Ovary (tissue), 9 donors: ENCODE results near the gene CDC42BPA. TPM values are rescaled to one million over a fixed set of nuclear protein-coding genes. Genes with fewer than 3 reads are reported as not detected.

Experiments used
- DNase-seq, 5 donors: peaks; one replicate each; pipeline ENCODE4 v3.0.0-alpha.2; 2019 to 2020
- H3K27ac ChIP-seq, 2 donors: fragments of 200-600 bp; one replicate each; pipeline versions ENCODE4 v1.5.1 to v1.8.0; 2019 to 2022
- H3K27me3 ChIP-seq: fragments of 200-600 bp; one replicate; pipeline ENCODE4 v1.8.0; 2022
- H3K36me3 ChIP-seq: fragments of 200-600 bp; sonication (generic); one replicate; pipeline ENCODE4 v1.5.1; 2019
- H3K4me1 ChIP-seq: one replicate; pipeline ENCODE4 v1.8.1; 2013; ENCODE audit warnings: mild to moderate bottlenecking, moderate library complexity; ENCODE audit not compliant: insufficient read depth
- H3K4me3 ChIP-seq: fragments of 200-600 bp; sonication (generic); one replicate; pipeline ENCODE4 v1.5.1; 2017
- H3K9me3 ChIP-seq, 2 donors: fragments of 200-600 bp in 1 of 2; sonication (generic) in 1 of 2; one replicate each; pipeline versions ENCODE4 v1.5.1 to v1.8.1; 2013 to 2019; ENCODE audit warnings: mild to moderate bottlenecking in 1 of 2, moderate library complexity in 1 of 2
- CTCF ChIP-seq, 3 donors: fragments of 450-650 bp in 2 of 3; fragments of 200-600 bp in 1 of 3; IDR thresholded peaks; one replicate each; pipeline versions ENCODE4 v1.5.1 to v1.8.0; 2016 to 2022; ENCODE audit warnings: antibody characterized with exemption in 3 of 3, mild to moderate bottlenecking in 1 of 3
- EP300 ChIP-seq: sonication (generic); formaldehyde crosslinking; IDR thresholded peaks from one replicate; pipeline ENCODE4 v1.6.1; 2017; ENCODE audit warnings: antibody characterized with exemption
- POLR2A ChIP-seq: fragments of 450-650 bp; IDR thresholded peaks from one replicate; pipeline ENCODE4 v1.6.1; 2017; ENCODE audit warnings: antibody characterized with exemption, mild to moderate bottlenecking, moderate library complexity
- WGBS, 3 donors: extraction: QIAGEN DNeasy Blood & Tissue Kit in 1 of 3; methylation state at CpG; one replicate each; pipeline versions ENCODE4 v1.1.5 to v1.1.7; 2013 to 2017; 5-methylcytosine and 5-hydroxymethylcytosine counted together
- intact Hi-C, 4 donors: fragments of 100-400 bp; cut with DNase I; formaldehyde crosslinking; loops; one replicate each; pipeline versions ENCODE4 v1.11.0 to v1.15.1; 2022 to 2023
- polyA plus RNA-seq, 2 donors: library from polyadenylated mRNA; stranded (reverse); fragments of 200-250 nt in 1 of 2; fragments of 350-450 nt in 1 of 2; fragmentation: Illumina TruSeq in 1 of 2; extraction: RNeasy Lipid Tissue Mini Kit (QIAGEN cat#74804) in 1 of 2; gene quantifications; one replicate each; pipeline ENCODE4 v1.2.3, GENCODE V29; 2013 to 2014
- total RNA-seq, 7 donors: library from RNA; depleted of rRNA in 2 of 7; stranded (reverse); fragments of >200 nt in 2 of 7; fragmentation: NEBNext Ultra II Directional in 3 of 7; extraction: Animal tissue kit (Norgen Biotek cat#: 25700) in 3 of 7; gene quantifications; one replicate each; pipeline versions ENCODE4 v1.1.0 to v1.2.4, GENCODE V29; 2016 to 2023
- donor health status: DM: no; HTN: no; CAD: no; lungs with moderate emphysema.
- donor health status: DM: no; HTN: no; CAD: no.
- donor health status: Bipolar disorder and iron deficiency.
- donor health status: DM: yes; HTN: yes; CAD: no.
- donor health status: DM: no; HTN: no; CAD: no.
- donor health status: DM: yes; HTN: yes; CAD: no.

The CDC42BPA gene
- total and polyA plus RNA-seq, 9 donors = 11.1 to 56.2 (median 40.2) TPM

GRCh38 chr1:227037121-227037520 lies 281.2 kb downstream of the CDC42BPA start:
- Histone ChIP-seq H3K27me3 (no peaks in the 10 kb centered on the region), H3K36me3 (no peaks in the 10 kb centered on the region)
- intact Hi-C loops = no loop called here

DNA sequence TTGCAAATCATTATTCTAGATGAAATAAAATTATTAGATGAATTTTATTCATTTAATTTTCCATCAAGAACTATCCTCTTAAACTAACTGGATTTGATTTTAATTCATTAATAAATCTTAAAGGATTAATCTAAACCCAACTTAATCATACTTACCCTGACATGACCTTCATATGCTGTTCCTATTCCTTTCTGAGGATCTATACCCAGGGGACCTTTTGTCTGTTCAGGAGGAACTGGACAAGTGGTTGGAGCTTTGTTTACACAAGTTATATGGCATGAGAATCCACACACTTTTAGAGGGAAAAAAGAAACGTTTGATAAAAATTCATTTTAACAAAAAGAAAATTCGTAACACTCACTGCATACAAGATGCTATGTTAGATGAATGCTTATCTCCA lies 283.0 kb downstream of the CDC42BPA start:
- TF ChIP-seq EP300 (no peak), POLR2A (no peak), CTCF (IDR thresholded peaks at IDR 0.05) (no peak)
- Histone ChIP-seq H3K9me3 (no peaks in the 10 kb centered on the region), H3K36me3 (no peaks in the 10 kb centered on the region), H3K4me1 (no peaks in the 10 kb centered on the region), H3K27ac (no peak overlapping the region), H3K27me3 (no peaks in the 10 kb centered on the region), H3K4me3 (no peak overlapping the region)
- intact Hi-C loops = no loop called here
- 48 to 81% (median 77%) methylated on average over 2 of the region's 2 CpGs for WGBS, 3 donors
- DNase-seq = no peak

More at GRCh38 chr1:227037121-227037520, 281.2 kb downstream of the CDC42BPA start:
- Histone ChIP-seq H3K4me1 (no peaks in the 10 kb centered on the region), H3K27ac (no peak overlapping the region), H3K4me3 (no peak overlapping the region), H3K9me3 (no peaks in the 10 kb centered on the region)
- DNase-seq = no peak
- 95 to 98% (median 96%) methylated on average over 1 of the region's 1 CpG for WGBS, 3 donors
- TF ChIP-seq POLR2A (no peak), CTCF (IDR thresholded peaks at IDR 0.05) (no peak), EP300 (no peak)

- Histone ChIP-seq H3K4me3 (no peak overlapping the region), H3K27me3 (no peaks in the 10 kb centered on the region), H3K4me1 (no peaks in the 10 kb centered on the region), H3K27ac (no peak overlapping the region), H3K36me3 (no peaks in the 10 kb centered on the region), H3K9me3 (no peaks in the 10 kb centered on the region)
- TF ChIP-seq POLR2A = no peak
- TF ChIP-seq EP300 = no peak
- TF ChIP-seq CTCF (IDR thresholded peaks at IDR 0.05) = no peak
- 62 to 73% (median 71%) methylated on average over 2 of the region's 2 CpGs for WGBS, 3 donors
- intact Hi-C loops = no loop called here
- DNase-seq = no peak
These were observed 284.4 kb downstream of the CDC42BPA start for GRCh38 chr1:227033880-227034279.

DNA sequence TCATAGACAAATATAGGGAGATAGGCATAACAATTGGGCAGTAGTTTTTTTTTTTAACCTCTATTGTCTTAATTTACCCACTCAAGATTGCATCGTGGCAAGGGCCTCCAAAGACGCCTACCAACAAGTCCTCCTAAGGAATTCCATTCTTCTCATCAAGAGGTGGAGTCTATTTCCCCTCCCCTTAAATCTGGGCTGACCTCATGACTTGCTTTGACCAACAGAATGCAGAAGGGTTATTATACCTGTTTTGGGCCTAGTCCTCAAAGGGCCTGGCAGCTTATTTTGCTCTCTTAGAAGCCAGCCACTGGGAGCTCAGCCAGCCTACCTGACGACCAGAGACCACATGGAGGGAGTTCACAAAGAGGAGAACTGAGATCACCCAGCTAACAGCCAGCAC lies 285.9 kb downstream of the CDC42BPA start:
- no peak for TF ChIP-seq CTCF (IDR thresholded peaks at IDR 0.05)
- no peak for TF ChIP-seq POLR2A
- no peak for TF ChIP-seq EP300
- no peaks in the 10 kb centered on the region for H3K36me3 ChIP-seq
- WGBS, 3 donors = 89 to 91% (median 89%) methylated on average over 3 of the region's 3 CpGs
- no peaks in the 10 kb centered on the region for H3K27me3 ChIP-seq
- intact Hi-C loops = no loop called here
- H3K9me3 ChIP-seq = no peaks in the 10 kb centered on the region
- no peaks in the 10 kb centered on the region for H3K4me1 ChIP-seq
- no peak for DNase-seq
- H3K27ac ChIP-seq = no peak overlapping the region
- H3K4me3 ChIP-seq = no peak overlapping the region

DNA sequence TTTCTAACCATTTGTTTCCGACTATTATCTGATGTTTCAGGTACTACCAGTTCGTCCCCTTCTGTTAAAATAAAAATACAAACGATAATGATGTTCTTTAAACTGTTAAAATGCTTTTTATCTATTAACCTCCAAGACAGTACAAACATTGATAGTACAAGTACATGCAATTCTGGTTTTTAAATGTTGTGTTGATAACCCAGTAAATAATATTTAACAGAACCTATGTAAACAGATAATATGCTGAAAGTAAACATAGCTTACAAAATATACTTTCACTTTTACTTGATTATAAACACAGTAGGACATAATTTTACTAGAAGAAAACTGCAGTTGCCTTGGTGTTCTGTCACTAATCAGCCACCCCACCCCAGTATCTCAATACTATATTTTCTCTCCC lies 301.3 kb downstream of the CDC42BPA start:
- DNase-seq = no peak
- TF ChIP-seq CTCF (IDR thresholded peaks at IDR 0.05) = no peak
- no peak for TF ChIP-seq EP300
- no peak for TF ChIP-seq POLR2A
- WGBS, 3 donors = 21 to 54% (median 51%) methylated on average over 3 of the region's 3 CpGs
- Histone ChIP-seq H3K36me3 (no peaks in the 10 kb centered on the region), H3K9me3 (no peaks in the 10 kb centered on the region), H3K27me3 (no peaks in the 10 kb centered on the region), H3K27ac (no peak overlapping the region), H3K4me1 (no peaks in the 10 kb centered on the region), H3K4me3 (no peak overlapping the region)
- intact Hi-C loops = loop anchor here in 1 of 4 donors (5.0 kb wide), 1 partner anchor 1195 kb away; no protein-coding TSS in a partner anchor
